Measurements from ENCODE around the gene PSME2. TPM values are rescaled to one million over a fixed set of nuclear protein-coding genes. Genes with fewer than 3 reads are reported as not detected.

Gene PSME2
- total RNA-seq, 1 donor from 2014 or later = 802 TPM

DNA sequence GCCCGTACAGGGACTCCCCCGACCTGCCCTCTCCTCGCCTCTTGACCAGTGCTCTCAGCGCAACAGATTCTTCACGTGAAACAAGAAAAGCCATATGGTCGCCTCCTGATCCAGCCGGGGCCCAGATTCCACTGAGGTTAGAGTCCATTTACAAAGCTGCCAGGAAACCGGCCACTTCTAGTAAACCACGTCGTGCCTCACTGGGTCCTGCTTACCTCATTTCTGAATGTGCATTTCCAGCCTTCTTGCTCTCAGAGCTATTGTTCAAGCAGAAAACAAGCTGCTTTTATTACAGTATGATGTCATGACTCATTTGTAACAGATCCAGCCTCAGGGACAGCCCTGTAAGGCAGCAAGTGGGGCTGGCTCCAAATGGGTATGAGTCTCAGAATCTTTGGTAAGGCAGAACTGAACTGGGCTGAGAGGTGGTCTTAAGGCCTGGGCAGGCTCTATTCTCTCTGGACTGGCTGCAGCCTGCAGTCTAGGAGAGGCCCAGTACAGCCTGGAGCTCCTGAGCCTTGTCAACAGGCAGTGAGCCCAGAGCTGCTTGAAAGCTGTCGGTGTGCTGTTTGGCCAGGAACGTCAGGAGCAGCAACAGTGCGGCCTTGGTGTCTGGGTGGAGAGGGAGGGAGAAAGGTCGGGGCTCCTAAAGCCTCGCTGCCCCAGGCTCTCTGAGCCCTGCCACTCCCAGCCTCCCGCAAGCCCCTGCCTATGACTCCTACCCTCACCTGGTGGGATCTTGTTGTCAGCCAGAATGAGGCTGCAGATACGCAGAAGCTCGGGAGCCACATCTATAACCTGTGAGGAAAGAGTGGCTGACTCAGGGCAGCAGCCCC is 33.8 kb upstream of the PSME2 start:
- intact Hi-C loops (cut with micrococcal nuclease) = no loop called here

- intact Hi-C loops (cut with micrococcal nuclease) = no loop called here
Measured at GRCh38 chr14:24179294-24179960, 33.0 kb upstream of the PSME2 start.

GRCh38 chr14:24178399-24179178 is 32.2 kb upstream of the PSME2 start:
- intact Hi-C loops (cut with micrococcal nuclease) = no loop called here

DNA sequence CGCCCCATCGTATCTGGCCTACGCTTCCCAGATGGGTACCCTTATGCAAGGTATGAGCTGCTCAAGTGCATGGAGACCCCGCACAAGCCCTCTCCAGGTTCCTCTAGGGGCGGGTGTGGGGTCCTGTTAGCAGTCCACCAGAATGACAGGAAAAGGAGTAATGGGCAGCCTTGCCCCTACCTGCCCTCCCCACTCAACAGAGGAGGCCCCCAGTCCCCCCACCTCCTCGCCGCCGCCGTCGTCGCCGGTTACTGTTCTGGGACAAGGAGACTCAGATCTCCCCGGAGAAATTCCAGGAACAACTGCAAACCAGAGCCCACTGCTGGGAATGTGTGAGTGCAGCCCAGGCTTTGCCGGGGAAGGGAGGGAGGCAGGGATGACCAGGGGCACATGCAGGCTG is 31.5 kb upstream of the PSME2 start:
- intact Hi-C loops (cut with micrococcal nuclease) = no loop called here

- intact Hi-C loops (cut with micrococcal nuclease) = no loop called here
Measured at GRCh38 chr14:24177041-24177825, 30.8 kb upstream of the PSME2 start.

GRCh38 chr14:24176599-24176998 is 30.2 kb upstream of the PSME2 start:
- intact Hi-C loops (cut with micrococcal nuclease) = no loop called here

DNA sequence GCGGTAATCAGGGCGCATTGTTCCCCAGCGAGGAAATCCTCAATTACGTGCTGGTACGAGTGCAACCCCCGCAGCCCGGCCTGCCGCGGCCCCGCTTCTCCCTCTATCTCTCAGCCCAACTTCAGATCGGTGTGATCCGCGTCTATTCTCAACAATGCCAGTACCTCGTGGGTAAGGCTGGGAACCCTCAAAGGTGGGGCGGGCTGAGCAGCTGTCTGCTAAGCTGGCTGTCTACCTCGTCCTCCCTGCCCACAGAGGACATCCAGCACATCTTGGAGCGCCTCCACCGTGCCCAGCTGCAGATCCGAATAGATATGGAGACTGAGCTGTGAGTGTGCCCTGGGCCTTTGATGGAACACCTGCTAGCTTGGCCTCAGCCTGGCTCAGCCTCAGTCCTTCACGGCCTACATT is 26.5 kb upstream of the PSME2 start:
- intact Hi-C loops (cut with micrococcal nuclease) = no loop called here

GRCh38 chr14:24172261-24172860 is 26.0 kb upstream of the PSME2 start:
- intact Hi-C loops (cut with micrococcal nuclease) = no loop called here

DNA sequence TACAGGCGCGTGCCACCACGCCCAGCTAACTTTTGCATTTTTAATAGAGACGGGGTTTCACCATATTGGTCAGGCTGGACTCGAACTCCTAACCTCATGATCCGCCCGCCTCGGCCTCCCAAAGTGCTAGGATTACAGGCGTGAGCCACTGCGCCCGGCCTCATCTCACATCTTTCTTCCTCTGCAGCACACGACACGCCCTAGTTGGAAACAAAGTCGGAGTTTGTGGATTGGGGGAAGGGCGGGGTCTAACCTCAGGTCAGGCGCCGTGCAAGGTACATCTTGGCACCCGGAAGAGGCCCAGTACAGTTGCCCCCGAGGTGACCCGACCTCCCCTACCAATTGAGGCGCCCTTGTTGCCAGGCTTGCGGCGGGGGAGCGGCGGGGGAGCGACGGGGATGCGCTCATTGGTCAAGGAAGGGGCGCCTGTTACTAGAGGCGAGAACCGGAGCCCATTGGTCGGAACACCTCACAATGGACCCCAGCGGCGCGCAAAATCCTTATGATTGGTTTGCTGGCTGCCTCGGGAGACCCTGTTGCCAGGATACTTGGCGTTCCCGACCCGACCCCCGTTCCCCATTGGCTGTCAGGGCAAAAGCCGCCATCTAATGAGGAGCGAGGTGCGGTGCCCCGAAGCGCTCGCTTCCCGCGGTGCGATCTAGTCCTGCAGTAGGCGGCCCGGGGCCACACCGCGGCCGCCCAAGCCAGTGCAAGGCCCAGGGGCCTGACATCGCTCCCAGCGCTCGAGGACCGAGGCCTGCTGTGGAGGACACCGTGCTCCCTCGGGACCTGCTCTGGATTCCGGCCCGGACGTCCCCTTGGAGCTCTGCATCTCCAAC is 25.2 kb upstream of the PSME2 start, which contains the start of gene REC8:
Gene REC8, plus strand, starts transcription at position 659 of the 839 bp plus-strand sequence. CDS start 473 bp downstream, outside the sequence.
- intact Hi-C loops (cut with micrococcal nuclease) = loop anchor here (1.0 kb wide), 1 partner anchor 10 kb away; the partner anchor contains the start of gene IRF9

DNA sequence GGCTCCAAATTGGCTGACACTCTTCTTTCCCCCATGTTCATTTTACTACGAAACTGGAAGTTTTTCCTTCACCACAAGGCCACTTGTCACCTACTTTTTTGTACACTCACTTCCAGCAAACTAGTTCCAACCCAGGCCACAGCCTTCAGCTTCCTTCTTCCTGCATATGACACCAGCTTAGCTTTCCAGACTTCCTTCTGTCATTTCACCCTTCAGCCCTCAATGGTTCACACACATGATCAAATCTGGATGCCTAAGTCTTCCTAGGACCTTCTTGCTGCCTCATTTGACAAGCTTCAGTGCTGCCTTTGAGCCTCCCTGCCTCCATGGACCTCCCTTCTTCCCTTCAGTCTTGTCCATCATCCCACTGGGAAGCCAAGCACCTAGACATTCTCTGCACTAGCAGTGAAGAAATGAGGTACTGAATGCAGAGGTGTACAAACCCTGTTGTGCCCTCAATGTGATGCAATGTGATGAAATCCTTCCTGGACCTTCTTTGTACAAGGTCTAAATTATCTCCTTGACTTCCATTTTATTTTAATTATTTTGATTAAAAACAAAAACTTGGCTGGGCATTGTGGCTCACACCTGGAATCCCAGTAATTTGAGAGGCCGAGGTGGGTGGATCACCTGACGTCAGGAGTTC is 21.2 kb upstream of the PSME2 start:
- intact Hi-C loops (cut with micrococcal nuclease) = no loop called here

- intact Hi-C loops (cut with micrococcal nuclease) = no loop called here
Measured at GRCh38 chr14:24165785-24166184, 19.4 kb upstream of the PSME2 start.

GRCh38 chr14:24164518-24164991 is 18.1 kb upstream of the PSME2 start:
- intact Hi-C loops (cut with micrococcal nuclease) = no loop called here

DNA sequence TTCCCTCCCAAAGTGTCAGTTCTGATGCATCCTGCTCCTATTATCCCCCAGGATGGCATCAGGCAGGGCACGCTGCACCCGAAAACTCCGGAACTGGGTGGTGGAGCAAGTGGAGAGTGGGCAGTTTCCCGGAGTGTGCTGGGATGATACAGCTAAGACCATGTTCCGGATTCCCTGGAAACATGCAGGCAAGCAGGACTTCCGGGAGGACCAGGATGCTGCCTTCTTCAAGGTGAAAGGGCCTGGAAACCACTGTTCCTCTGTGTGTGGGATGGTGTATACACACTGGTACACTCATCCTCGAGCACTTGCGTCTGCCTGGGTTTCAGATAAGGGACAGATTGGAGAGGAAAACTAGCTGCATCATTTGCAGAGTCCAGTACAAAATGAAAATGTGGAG is 15.7 kb upstream of the PSME2 start:
- intact Hi-C loops (cut with micrococcal nuclease) = no loop called here

- intact Hi-C loops (cut with micrococcal nuclease) = loop anchor here (1.0 kb wide), 16 partner anchors 10 to 171 kb away; partner anchors contain the start of genes CHMP4A, EMC9, GMPR2 and IPO4
Measured at GRCh38 chr14:24160850-24161804, 14.7 kb upstream of the PSME2 start, which contains the start of gene IRF9. IRF9 (plus strand) TSS chr14:24161265; CDS start chr14:24162145, 880 bp downstream.

DNA sequence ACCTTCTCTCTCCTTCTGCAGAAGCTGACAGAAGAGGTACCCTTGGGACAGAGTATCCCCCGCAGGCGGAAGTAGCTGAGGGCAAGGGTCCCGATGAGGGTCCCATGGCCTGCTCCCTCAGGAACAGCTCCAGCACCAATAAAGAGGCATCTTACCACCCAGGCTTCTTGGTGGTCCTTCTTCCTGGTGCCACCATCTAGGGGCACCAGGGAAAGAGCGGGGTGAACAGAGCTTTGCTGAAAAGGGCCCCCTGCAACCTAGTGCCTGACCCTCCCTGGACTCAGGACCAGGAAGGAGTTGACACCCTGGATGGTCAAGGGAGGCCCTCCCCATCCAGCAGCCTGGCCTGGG is 14.1 kb upstream of the PSME2 start:
- intact Hi-C loops (cut with micrococcal nuclease) = no loop called here

DNA sequence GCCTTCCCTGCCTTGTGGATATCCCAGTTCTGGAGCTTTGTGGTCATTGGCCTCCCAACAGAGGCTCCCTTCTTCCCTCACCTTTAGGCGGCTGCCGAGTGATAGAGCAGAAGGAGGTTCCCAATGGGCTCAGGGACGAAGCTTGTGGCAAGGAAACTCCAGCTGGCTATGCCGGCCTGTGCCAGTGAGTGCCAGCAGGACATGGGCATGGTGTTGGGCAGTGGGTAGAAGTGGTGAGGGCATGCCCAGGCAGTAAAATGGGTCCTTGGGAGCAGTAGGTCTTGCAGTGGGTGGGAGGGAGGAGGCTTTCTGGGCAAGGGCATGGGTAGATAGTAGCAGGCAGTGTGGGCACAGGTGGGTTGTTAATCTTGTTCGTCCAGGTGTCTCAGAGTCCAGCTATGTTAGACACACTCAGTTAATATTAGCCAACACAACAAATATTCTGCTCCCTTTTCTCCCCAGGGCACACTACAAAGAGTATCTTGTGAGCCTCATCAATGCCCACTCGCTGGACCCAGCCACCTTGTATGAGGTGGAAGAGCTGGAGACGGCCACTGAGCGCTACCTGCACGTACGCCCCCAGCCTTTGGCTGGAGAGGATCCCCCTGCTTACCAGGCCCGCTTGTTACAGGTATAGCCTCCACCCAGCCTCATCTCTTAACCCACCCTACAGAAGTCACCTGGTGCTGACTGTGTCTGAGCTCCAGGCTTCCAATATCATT is 13.5 kb upstream of the PSME2 start:
- intact Hi-C loops (cut with micrococcal nuclease) = no loop called here

GRCh38 chr14:24157331-24157730 is 10.9 kb upstream of the PSME2 start:
- intact Hi-C loops (cut with micrococcal nuclease) = no loop called here

Measured in T-helper 1 cell treated with Interleukin-12 subunit alpha and Interleukin-12 subunit beta and Interleukin-4 antibody, amounts not matched to agents 30 ng/mL and 1 ng/mL, for 36 hours (primary cell).